Measurements from ENCODE around the gene MICOS13. TPM values are rescaled to one million over a fixed set of nuclear protein-coding genes. Genes with fewer than 3 reads are reported as not detected.

The MICOS13 gene
- total RNA-seq, 4 donors from 2014 or later: 29.7 to 60.6 (median 50.7) TPM

- H3K27ac ChIP-seq: peak overlapping the region; percentile 76 to 98 (median 94)
- WGBS, 2 donors (ENCODE audit: low coverage in 1 of 2): 25 to 32% methylated on average over 4 to 15 of the region's 26 CpGs
- H3K4me1 ChIP-seq: peaks cover 0 to 31% (median 14%) of the 10 kb centered on the region in 3 donors
- no peaks in the 10 kb centered on the region for H3K9me3 ChIP-seq
- no peaks in the 10 kb centered on the region for H3K27me3 ChIP-seq
- peak overlapping the region; percentile 74 to 79 for H3K4me3 ChIP-seq
- no peak for ATAC-seq
- no peak for TF ChIP-seq CTCF (IDR thresholded peaks at IDR 0.05)
- TF ChIP-seq POLR2A (IDR thresholded peaks at IDR 0.05): no peak
- TF ChIP-seq POLR2AphosphoS5 (IDR thresholded peaks at IDR 0.05): no peak
- no peak for TF ChIP-seq EP300 (IDR thresholded peaks at IDR 0.05)
- peaks cover 0 to 19% of the 10 kb centered on the region in 2 donors for H3K36me3 ChIP-seq
Observed at GRCh38 chr19:5679289-5680083, 830 bp downstream of the MICOS13 start.

GRCh38 chr19:5678071-5678718 is 2.1 kb downstream of the MICOS13 start:
- Histone ChIP-seq H3K9me3 (no peaks in the 10 kb centered on the region), H3K36me3 (peaks cover 0 to 19% of the 10 kb centered on the region in 2 donors), H3K4me3 (no peak overlapping the region), H3K27ac (no peak overlapping the region), H3K4me1 (peaks cover 0 to 31% (median 14%) of the 10 kb centered on the region in 3 donors), H3K27me3 (no peaks in the 10 kb centered on the region)
- TF ChIP-seq POLR2AphosphoS5 (IDR thresholded peaks at IDR 0.05): no peak
- TF ChIP-seq EP300 (IDR thresholded peaks at IDR 0.05): no peak
- no peak for TF ChIP-seq CTCF (IDR thresholded peaks at IDR 0.05)
- no peak for TF ChIP-seq POLR2A (IDR thresholded peaks at IDR 0.05)
- ATAC-seq: no peak
- 80% methylated on average over 3 of the region's 22 CpGs; no CpG with 5 or more reads in 1 of the 2 donors for WGBS, 2 donors (ENCODE audit: low coverage in 1 of 2)

GRCh38 chr19:5677580-5677979 is 2.7 kb downstream of the MICOS13 start:
- TF ChIP-seq EP300 (IDR thresholded peaks at IDR 0.05): no peak
- no peak for TF ChIP-seq CTCF (IDR thresholded peaks at IDR 0.05)
- TF ChIP-seq POLR2AphosphoS5 (IDR thresholded peaks at IDR 0.05): no peak
- no peak for TF ChIP-seq POLR2A (IDR thresholded peaks at IDR 0.05)
- WGBS, 2 donors (ENCODE audit: low coverage in 1 of 2): no CpG with 5 or more reads among the region's 9 CpGs
- H3K9me3 ChIP-seq: no peaks in the 10 kb centered on the region

GRCh38 chr19:5677136-5677535 is 3.2 kb downstream of the MICOS13 start:
- ATAC-seq: no peak
- TF ChIP-seq POLR2A (IDR thresholded peaks at IDR 0.05) (no peak), EP300 (IDR thresholded peaks at IDR 0.05) (no peak), CTCF (IDR thresholded peaks at IDR 0.05) (no peak), POLR2AphosphoS5 (IDR thresholded peaks at IDR 0.05) (no peak)
- Histone ChIP-seq H3K27me3 (no peaks in the 10 kb centered on the region), H3K4me3 (no peak overlapping the region), H3K36me3 (peaks cover 0 to 19% of the 10 kb centered on the region in 2 donors), H3K27ac (no peak overlapping the region), H3K9me3 (no peaks in the 10 kb centered on the region), H3K4me1 (peaks cover 0 to 31% (median 14%) of the 10 kb centered on the region in 3 donors)
- WGBS, 2 donors (ENCODE audit: low coverage in 1 of 2): no CpG with 5 or more reads among the region's 10 CpGs

More at GRCh38 chr19:5677580-5677979, 2.7 kb downstream of the MICOS13 start:
- Histone ChIP-seq H3K4me1 (peaks cover 0 to 31% (median 14%) of the 10 kb centered on the region in 3 donors), H3K36me3 (peaks cover 0 to 19% of the 10 kb centered on the region in 2 donors), H3K27ac (no peak overlapping the region), H3K4me3 (no peak overlapping the region), H3K27me3 (no peaks in the 10 kb centered on the region)
- ATAC-seq: no peak
